IPS-15b (cell line): ENCODE measurements around the gene CA12.

Source experiments
- H3K27me3 ChIP-seq: one replicate; pipeline ENCODE4 v1.6.1; 2013; ENCODE audit warnings: low read length; ENCODE audit not compliant: control insufficient read depth, insufficient read depth
- H3K36me3 ChIP-seq: one replicate; pipeline ENCODE4 v1.6.1; 2013; ENCODE audit warnings: low read length; ENCODE audit not compliant: control insufficient read depth, insufficient read depth
- H3K4me1 ChIP-seq: one replicate; pipeline ENCODE4 v1.6.1; 2013; ENCODE audit warnings: mild to moderate bottlenecking, low read length; ENCODE audit not compliant: control insufficient read depth, insufficient read depth
- H3K4me3 ChIP-seq: one replicate; pipeline ENCODE4 v1.5.1; 2013; ENCODE audit warnings: low read depth, low read length
- H3K9ac ChIP-seq: one replicate; pipeline ENCODE4 v1.6.1; 2013; ENCODE audit warnings: low read depth, mild to moderate bottlenecking, low read length
- H3K9me3 ChIP-seq: one replicate; pipeline ENCODE4 v1.6.1; 2013; ENCODE audit warnings: mild to moderate bottlenecking, low read length; ENCODE audit not compliant: control insufficient read depth, insufficient read depth

CA12 gene

GRCh38 chr15:63339006-63339766 lies 42.5 kb downstream of the CA12 start:
- H3K4me3 ChIP-seq, result no peak overlapping the region
- no peaks in the 10 kb centered on the region for H3K27me3 ChIP-seq
- no peaks in the 10 kb centered on the region for H3K36me3 ChIP-seq
- no peaks in the 10 kb centered on the region for H3K9me3 ChIP-seq
- no peak overlapping the region for H3K9ac ChIP-seq
- peaks cover 27% of the 10 kb centered on the region for H3K4me1 ChIP-seq

- Histone ChIP-seq H3K4me1 (peaks cover 27% of the 10 kb centered on the region), H3K36me3 (no peaks in the 10 kb centered on the region), H3K4me3 (no peak overlapping the region), H3K9me3 (no peaks in the 10 kb centered on the region), H3K27me3 (no peaks in the 10 kb centered on the region), H3K9ac (no peak overlapping the region)
These were observed 43.5 kb downstream of the CA12 start for GRCh38 chr15:63338170-63338569.

DNA sequence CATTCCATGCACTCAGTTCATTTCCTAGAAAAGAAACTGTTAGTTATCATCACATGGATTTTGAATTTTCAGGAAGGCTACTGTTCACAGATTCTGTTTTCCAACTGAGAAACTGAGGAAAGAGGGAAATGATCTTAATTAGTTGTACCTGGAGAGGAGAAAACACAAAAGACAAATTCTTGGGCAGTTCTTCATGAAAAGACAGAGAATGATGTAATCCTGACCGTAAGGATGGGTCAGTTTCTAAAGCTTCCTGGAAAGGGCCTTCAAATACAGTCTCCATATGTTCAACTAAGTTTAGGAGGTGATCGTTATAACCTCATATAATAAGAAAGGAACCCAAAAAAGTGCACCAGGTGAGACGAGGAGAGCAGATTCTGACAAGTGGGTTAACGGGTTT lies 44.6 kb downstream of the CA12 start:
- no peak overlapping the region for H3K9ac ChIP-seq
- H3K4me3 ChIP-seq, result no peak overlapping the region
- H3K36me3 ChIP-seq, result no peaks in the 10 kb centered on the region
- no peaks in the 10 kb centered on the region for H3K9me3 ChIP-seq
- H3K27me3 ChIP-seq, result no peaks in the 10 kb centered on the region
- peaks cover 27% of the 10 kb centered on the region for H3K4me1 ChIP-seq

GRCh38 chr15:63335543-63336240 lies 46.0 kb downstream of the CA12 start:
- H3K4me3 ChIP-seq, result no peak overlapping the region
- peaks cover 19% of the 10 kb centered on the region for H3K4me1 ChIP-seq
- H3K9ac ChIP-seq, result no peak overlapping the region
- H3K9me3 ChIP-seq, result no peaks in the 10 kb centered on the region
- no peaks in the 10 kb centered on the region for H3K27me3 ChIP-seq
- no peaks in the 10 kb centered on the region for H3K36me3 ChIP-seq

- H3K36me3 ChIP-seq, result no peaks in the 10 kb centered on the region
- H3K9me3 ChIP-seq, result no peaks in the 10 kb centered on the region
These were observed 46.8 kb downstream of the CA12 start for GRCh38 chr15:63334821-63335220.

GRCh38 chr15:63332367-63333124 lies 49.1 kb downstream of the CA12 start:
- H3K4me3 ChIP-seq, result no peak overlapping the region
- H3K4me1 ChIP-seq, result no peaks in the 10 kb centered on the region
- no peak overlapping the region for H3K9ac ChIP-seq

More at GRCh38 chr15:63334821-63335220, 46.8 kb downstream of the CA12 start:
- no peak overlapping the region for H3K9ac ChIP-seq
- H3K4me3 ChIP-seq, result no peak overlapping the region
- no peaks in the 10 kb centered on the region for H3K27me3 ChIP-seq
- H3K4me1 ChIP-seq, result peaks cover 12% of the 10 kb centered on the region

DNA sequence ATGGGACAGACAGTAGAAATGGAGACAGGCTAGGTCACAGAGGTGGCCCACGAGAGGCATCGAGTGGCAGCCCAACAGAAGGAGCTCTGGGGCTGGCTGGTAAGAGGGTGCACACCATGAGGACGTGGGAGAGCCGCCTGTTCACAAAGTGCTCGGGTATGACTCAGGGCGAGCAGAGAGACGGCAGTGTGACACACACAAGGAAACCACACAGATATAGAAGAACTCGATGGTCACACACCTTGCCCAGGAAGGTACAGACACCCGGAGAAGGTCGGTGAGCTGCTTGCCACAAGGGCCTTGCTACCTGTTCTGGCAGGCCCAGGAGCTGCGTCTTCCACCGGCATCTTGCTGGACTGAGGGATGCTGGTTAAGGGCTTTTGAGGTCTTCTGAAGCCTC lies 50.2 kb downstream of the CA12 start:
- Histone ChIP-seq H3K4me3 (no peak overlapping the region), H3K36me3 (no peaks in the 10 kb centered on the region), H3K4me1 (no peaks in the 10 kb centered on the region), H3K9ac (no peak overlapping the region), H3K9me3 (no peaks in the 10 kb centered on the region), H3K27me3 (no peaks in the 10 kb centered on the region)

More at GRCh38 chr15:63332367-63333124, 49.1 kb downstream of the CA12 start:
- no peaks in the 10 kb centered on the region for H3K9me3 ChIP-seq
- no peaks in the 10 kb centered on the region for H3K27me3 ChIP-seq
- H3K36me3 ChIP-seq, result no peaks in the 10 kb centered on the region

GRCh38 chr15:63330926-63331325 lies 50.7 kb downstream of the CA12 start:
- no peaks in the 10 kb centered on the region for H3K27me3 ChIP-seq
- no peaks in the 10 kb centered on the region for H3K36me3 ChIP-seq
- H3K4me1 ChIP-seq, result no peaks in the 10 kb centered on the region
- no peaks in the 10 kb centered on the region for H3K9me3 ChIP-seq
- H3K9ac ChIP-seq, result no peak overlapping the region
- no peak overlapping the region for H3K4me3 ChIP-seq

DNA sequence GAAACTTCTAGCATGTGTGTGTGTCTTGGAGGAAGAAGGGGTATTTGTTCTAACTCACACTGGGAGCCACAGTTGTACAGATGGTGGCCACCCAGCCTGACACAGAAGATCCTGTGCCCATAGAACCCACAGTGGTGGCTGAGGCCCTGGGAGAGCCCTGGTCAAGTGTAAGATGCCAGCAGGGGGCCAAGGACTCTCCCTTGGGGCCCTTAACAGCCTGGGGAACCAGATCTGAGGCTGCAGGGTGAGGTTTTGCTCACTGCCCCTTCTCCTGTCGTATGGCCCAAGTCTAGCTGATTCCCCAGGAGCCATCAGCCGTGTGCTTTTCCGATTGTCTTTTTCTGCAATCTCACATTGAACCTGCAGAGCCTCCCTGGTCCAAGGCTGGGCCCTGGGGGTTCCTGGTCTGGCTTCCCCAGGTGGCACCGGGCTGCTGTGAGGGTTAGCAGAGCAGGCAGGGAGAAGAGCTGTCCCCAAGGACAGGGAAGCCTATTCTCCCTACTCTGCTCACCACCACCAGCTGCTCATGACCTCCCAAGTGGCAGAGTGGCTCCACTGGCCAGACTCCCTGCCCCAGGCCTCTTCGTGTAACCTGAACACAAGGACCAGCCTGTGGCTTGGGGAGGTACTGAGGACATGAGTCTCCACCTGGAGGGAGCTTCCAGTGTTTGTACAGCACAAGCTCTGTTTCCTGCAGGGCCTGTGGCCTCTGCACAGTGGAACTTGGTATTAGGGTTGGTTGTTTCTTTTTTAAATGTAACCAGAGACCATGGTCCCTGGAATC lies 51.9 kb downstream of the CA12 start:
- H3K4me1 ChIP-seq, result no peaks in the 10 kb centered on the region
- no peak overlapping the region for H3K9ac ChIP-seq
- no peaks in the 10 kb centered on the region for H3K9me3 ChIP-seq
- no peaks in the 10 kb centered on the region for H3K36me3 ChIP-seq
- H3K27me3 ChIP-seq, result no peaks in the 10 kb centered on the region
- no peak overlapping the region for H3K4me3 ChIP-seq

DNA sequence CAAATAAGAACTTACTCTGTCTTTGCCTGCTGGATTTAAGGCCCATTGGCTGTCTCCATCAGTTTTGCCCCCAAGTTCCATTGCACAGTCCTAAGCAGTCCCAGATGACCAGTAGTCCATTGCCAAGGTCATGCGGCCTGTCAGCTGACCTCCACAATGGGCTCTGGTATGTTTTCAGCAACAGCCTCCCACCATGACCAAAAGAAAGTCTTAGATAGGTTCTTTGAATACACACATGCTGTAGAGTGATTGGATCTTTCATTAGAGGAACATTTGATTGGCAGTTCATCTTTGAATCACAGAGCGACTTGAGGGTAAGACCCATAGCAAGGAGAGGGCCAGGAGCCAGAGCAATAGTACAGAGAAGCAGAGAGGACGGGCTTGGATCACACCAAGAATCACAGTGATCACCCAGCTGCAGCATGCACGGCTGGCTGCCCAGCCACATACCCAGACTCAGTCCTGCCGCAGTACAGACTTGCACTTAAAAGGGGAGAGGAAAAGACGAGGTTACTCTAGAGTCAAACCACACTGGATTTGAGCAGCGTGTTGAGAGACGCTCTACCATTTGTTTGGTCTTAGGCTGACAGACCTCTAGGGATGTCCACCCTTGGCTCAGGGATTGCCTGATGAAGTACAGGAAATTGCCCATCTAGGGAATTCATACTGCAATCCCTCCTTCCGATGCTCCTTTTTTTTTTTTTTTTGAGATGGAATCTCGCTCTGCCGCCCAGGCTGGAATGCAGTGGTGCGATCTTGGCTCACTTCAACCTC lies 53.8 kb downstream of the CA12 start:
- Histone ChIP-seq H3K27me3 (no peaks in the 10 kb centered on the region), H3K4me1 (peaks cover 5% of the 10 kb centered on the region), H3K4me3 (no peak overlapping the region), H3K36me3 (no peaks in the 10 kb centered on the region), H3K9me3 (no peaks in the 10 kb centered on the region), H3K9ac (no peak overlapping the region)

- Histone ChIP-seq H3K36me3 (no peaks in the 10 kb centered on the region), H3K4me1 (peaks cover 5% of the 10 kb centered on the region), H3K27me3 (no peaks in the 10 kb centered on the region), H3K4me3 (no peak overlapping the region), H3K9ac (no peak overlapping the region), H3K9me3 (no peaks in the 10 kb centered on the region)
These were observed 56.9 kb downstream of the CA12 start for GRCh38 chr15:63324770-63325169.
